B cell (primary cell): ENCODE data around the gene TUBB8. TPM values are rescaled to one million over a fixed set of nuclear protein-coding genes. Genes with fewer than 3 reads are reported as not detected.

ENCODE experiments used
- ATAC-seq: fragments of 200-7000 bp; cut with Tn5 transposase; one replicate; pipeline ENCODE4 v1.10.0; 2021; ENCODE audit warnings: low read depth, mild to moderate bottlenecking, moderate number of reproducible peaks, moderate library complexity
- CTCF ChIA-PET: fragments of 350-600 bp; sonication (Branson Sonifier 250); formaldehyde crosslinking; loops from one replicate; lab custom pipeline; 2021; ENCODE audit warnings: antibody characterized with exemption, inconsistent platforms; lab: Charles Lee
- POLR2A ChIA-PET: fragments of 350-600 bp; sonication (Branson Sonifier 250); formaldehyde crosslinking; loops from one replicate; lab custom pipeline; 2021; ENCODE audit warnings: antibody characterized with exemption; lab: Charles Lee
- DNase-seq: peaks from one replicate; pipeline ENCODE4 v3.0.0; 2013
- H2AFZ ChIP-seq: 2 replicates; pipeline ENCODE4 v1.6.1; 2012; ENCODE audit warnings: mild to moderate bottlenecking, low read depth, low read length; ENCODE audit not compliant: insufficient read depth, poor library complexity, severe bottlenecking
- H3K27ac ChIP-seq, 2 donors: 1 replicate in 1 of 2; 2 replicates in 1 of 2; pipeline ENCODE4 v1.5.1; 2012 to 2013; ENCODE audit warnings: low read length in 2 of 2, mild to moderate bottlenecking in 2 of 2, moderate library complexity in 1 of 2
- H3K27me3 ChIP-seq, 4 experiments: fragments of 200-600 bp in 1 of 4; sonication (generic) in 1 of 4; replicated peaks in 1 of 4; 1 replicate in 2 of 4; 2 replicates in 2 of 4; pipeline versions ENCODE4 v1.6.1 to v1.7.0; 2013 to 2016; ENCODE audit warnings: low read length in 3 of 4, mild to moderate bottlenecking in 2 of 4, mixed read lengths in 1 of 4, moderate library complexity in 1 of 4; ENCODE audit not compliant: insufficient read depth in 4 of 4, control insufficient read depth in 3 of 4; ENCODE audit errors: control extremely low read depth in 1 of 4
- H3K36me3 ChIP-seq, 2 experiments: replicated peaks in 1 of 2; 1 replicate in 1 of 2; 2 replicates in 1 of 2; pipeline versions ENCODE4 v1.6.1 to v1.7.1; 2013; ENCODE audit warnings: low read length in 1 of 2; ENCODE audit not compliant: insufficient read depth in 2 of 2, control insufficient read depth in 1 of 2; ENCODE audit errors: control extremely low read depth in 1 of 2, extremely low read depth in 1 of 2
- H3K4me1 ChIP-seq, 2 donors: fragments of 200-600 bp in 1 of 2; sonication (generic) in 1 of 2; 1 replicate in 1 of 2; 2 replicates in 1 of 2; pipeline versions ENCODE4 v1.5.1 to v1.6.1; 2013 to 2017; ENCODE audit warnings: low read length in 2 of 2; ENCODE audit not compliant: control insufficient read depth in 2 of 2, insufficient read depth in 2 of 2
- H3K4me2 ChIP-seq: replicated peaks from 2 replicates; pipeline ENCODE3; 2012; ENCODE audit warnings: mild to moderate bottlenecking, low read depth, low read length; ENCODE audit not compliant: poor library complexity, severe bottlenecking
- H3K4me3 ChIP-seq, 5 experiments: fragments of 200-600 bp in 1 of 5; sonication (generic) in 1 of 5; 1 replicate in 3 of 5; 2 replicates in 2 of 5; pipeline versions ENCODE4 v1.5.1 to v1.7.0; 2011 to 2016; ENCODE audit warnings: low read length in 4 of 5, mild to moderate bottlenecking in 4 of 5, low read depth in 2 of 5, control low read depth in 1 of 5, moderate library complexity in 1 of 5; ENCODE audit not compliant: insufficient read depth in 1 of 5; ENCODE audit errors: control extremely low read depth in 1 of 5, extremely low read depth in 1 of 5
- H3K79me2 ChIP-seq: fragments of 200-600 bp; sonication (generic); one replicate; pipeline ENCODE4 v1.6.0; 2016; ENCODE audit warnings: low read length; ENCODE audit not compliant: control insufficient read depth, insufficient read depth
- H3K9ac ChIP-seq: fragments of 200-600 bp; sonication (generic); 2 replicates; pipeline ENCODE4 v1.6.1; 2017; ENCODE audit warnings: mild to moderate bottlenecking, low read length, moderate library complexity
- H3K9me3 ChIP-seq, 3 donors: one replicate each; pipeline versions ENCODE4 v1.6.1 to v1.7.1; 2013; ENCODE audit warnings: low read length in 2 of 3; ENCODE audit not compliant: control insufficient read depth in 2 of 3, insufficient read depth in 1 of 3; ENCODE audit errors: control extremely low read depth in 1 of 3
- H4K20me1 ChIP-seq: 2 replicates; pipeline ENCODE4 v1.6.0; 2012; ENCODE audit warnings: mild to moderate bottlenecking, low read length; ENCODE audit not compliant: insufficient read depth, control insufficient read depth, poor library complexity, severe bottlenecking
- H3K27ac Mint-ChIP-seq: one replicate; pipeline ENCODE4 v1.8.0; 2021; ENCODE audit warnings: mixed read lengths
- H3K27me3 Mint-ChIP-seq: one replicate; pipeline ENCODE4 v1.8.0; 2021; ENCODE audit warnings: mixed read lengths
- H3K4me1 Mint-ChIP-seq: one replicate; pipeline ENCODE4 v1.8.0; 2021; ENCODE audit warnings: mixed read lengths
- H3K4me3 Mint-ChIP-seq: one replicate; pipeline ENCODE4 v1.8.0; 2021; ENCODE audit warnings: mixed read lengths
- H3K9me3 Mint-ChIP-seq: one replicate; pipeline ENCODE4 v1.8.0; 2022; ENCODE audit warnings: mixed read lengths; ENCODE audit not compliant: insufficient read depth
- CTCF ChIP-seq: fragments of 200-600 bp; IDR thresholded peaks from one replicate; pipeline ENCODE4 v1.8.0; 2022; ENCODE audit warnings: antibody characterized with exemption, mild to moderate bottlenecking
- EZH2 ChIP-seq: IDR thresholded peaks from 2 replicates; pipeline ENCODE4 v1.6.1; 2012; ENCODE audit warnings: borderline replicate concordance, low read depth, mild to moderate bottlenecking, moderate library complexity, low read length; ENCODE audit not compliant: insufficient read depth, poor library complexity, severe bottlenecking
- WGBS: methylation state at CpG from one replicate; pipeline ENCODE4 v1.1.5; 2013; ENCODE audit warnings: missing lambda C conversion rate; ENCODE audit not compliant: insufficient coverage; 5-methylcytosine and 5-hydroxymethylcytosine counted together
- intact Hi-C: fragments of 100-400 bp; cut with micrococcal nuclease; formaldehyde crosslinking; loops from one replicate; pipeline ENCODE4 v1.10.0; 2022
- polyA plus RNA-seq: library from polyadenylated mRNA; depleted of rRNA; stranded (reverse); fragments of >200 nt; gene quantifications from 2 replicates; pipeline ENCODE4 v1.2.3, GENCODE V29; 2012
- total RNA-seq, 2 donors: library from RNA; stranded (reverse); fragments of 120-200 nt in 1 of 2; gene quantifications; 1 replicate in 1 of 2; 2 replicates in 1 of 2; pipeline versions ENCODE4 v1.2.3 to v1.2.4, GENCODE V29; 2013 to 2022

TUBB8 gene
- total and polyA plus RNA-seq, 2 donors (not counting 1 experiment from before 2014, with no cell fraction given), result 0.64 to 0.84 TPM

GRCh38 chr10:89248-89647 is 40.2 kb upstream of the TUBB8 start:
- no peaks in the 10 kb centered on the region for H3K79me2 ChIP-seq
- H3K4me2 ChIP-seq, result no peak overlapping the region
- ChIA-PET POLR2A (no interaction called here), CTCF (no interaction called here)
- intact Hi-C loops, result no loop called here
- DNase-seq (no peak), ATAC-seq (no peak)
- no CpG with 5 or more reads among the region's 2 CpGs for WGBS
- H3K27ac Mint-ChIP-seq, result no peak overlapping the region
- no peak overlapping the region for H3K27ac ChIP-seq
- H3K36me3 ChIP-seq, result no peaks in the 10 kb centered on the region
- H3K4me1 Mint-ChIP-seq, result no peaks in the 10 kb centered on the region
- H2AFZ ChIP-seq, result no peak overlapping the region
- H3K4me3 Mint-ChIP-seq, result no peak overlapping the region
- H3K4me3 ChIP-seq, result no peak overlapping the region
- TF ChIP-seq EZH2 (no peak), CTCF (no peak)
- no peaks in the 10 kb centered on the region for H3K9me3 Mint-ChIP-seq
- peaks cover 0 to 5% (median 1%) of the 10 kb centered on the region in 4 experiments for H3K27me3 ChIP-seq
- H3K4me1 ChIP-seq, result no peaks in the 10 kb centered on the region
- H4K20me1 ChIP-seq, result no peaks in the 10 kb centered on the region
- H3K27me3 Mint-ChIP-seq, result peaks cover 24% of the 10 kb centered on the region
- H3K9ac ChIP-seq, result no peak overlapping the region
- peaks cover 0 to under 1% (median 0%) of the 10 kb centered on the region in 3 donors for H3K9me3 ChIP-seq

GRCh38 chr10:88253-88652 is 39.2 kb upstream of the TUBB8 start:
- ATAC-seq (no peak), DNase-seq (no peak)
- H3K27ac Mint-ChIP-seq, result no peak overlapping the region
- Histone ChIP-seq H4K20me1 (no peaks in the 10 kb centered on the region), H3K4me3 (no peak overlapping the region), H2AFZ (no peak overlapping the region), H3K9me3 (no peaks in the 10 kb centered on the region), H3K27me3 (peaks cover 0 to 5% (median 1%) of the 10 kb centered on the region in 4 experiments), H3K4me2 (no peak overlapping the region), H3K36me3 (no peaks in the 10 kb centered on the region), H3K27ac (no peak overlapping the region), H3K4me1 (no peaks in the 10 kb centered on the region), H3K79me2 (no peaks in the 10 kb centered on the region), H3K9ac (no peak overlapping the region)
- H3K4me3 Mint-ChIP-seq, result no peak overlapping the region
- H3K9me3 Mint-ChIP-seq, result no peaks in the 10 kb centered on the region
- TF ChIP-seq CTCF (no peak), EZH2 (no peak)
- POLR2A ChIA-PET, result no interaction called here
- WGBS, result 29% methylated on average over 2 of the region's 4 CpGs
- no peaks in the 10 kb centered on the region for H3K4me1 Mint-ChIP-seq
- CTCF ChIA-PET, result no interaction called here
- intact Hi-C loops, result no loop called here
- peaks cover 34% of the 10 kb centered on the region for H3K27me3 Mint-ChIP-seq
